Fibroblast of the aortic adventitia (primary cell): ENCODE data around the gene NKIRAS1. TPM values are rescaled to one million over a fixed set of nuclear protein-coding genes. Genes with fewer than 3 reads are reported as not detected.

Experiments used
- DNase-seq: peaks from one replicate; pipeline ENCODE4 v3.0.0-alpha.2; 2010; ENCODE audit warnings: low read depth
- H3K4me3 ChIP-seq: 2 replicates; pipeline ENCODE4 v1.5.1; 2011; ENCODE audit warnings: low read depth, mild to moderate bottlenecking, control low read depth, low read length, moderate library complexity
- total RNA-seq: library from RNA; depleted of rRNA; stranded (reverse); fragments of >200 nt; gene quantifications from 2 replicates; pipeline ENCODE4 v1.2.3, GENCODE V29; 2012; ENCODE audit warnings: low replicate concordance
- TF ChIP-seq, protein P1 (sequence below): IDR thresholded peaks from 2 replicates; pipeline ENCODE4 v1.5.1; 2011; ENCODE audit warnings: mild to moderate bottlenecking, low read length, control low read depth, inconsistent platforms; ENCODE audit not compliant: insufficient read depth

Gene NKIRAS1
- total RNA-seq, 1 donor, result 20.9 TPM

DNA sequence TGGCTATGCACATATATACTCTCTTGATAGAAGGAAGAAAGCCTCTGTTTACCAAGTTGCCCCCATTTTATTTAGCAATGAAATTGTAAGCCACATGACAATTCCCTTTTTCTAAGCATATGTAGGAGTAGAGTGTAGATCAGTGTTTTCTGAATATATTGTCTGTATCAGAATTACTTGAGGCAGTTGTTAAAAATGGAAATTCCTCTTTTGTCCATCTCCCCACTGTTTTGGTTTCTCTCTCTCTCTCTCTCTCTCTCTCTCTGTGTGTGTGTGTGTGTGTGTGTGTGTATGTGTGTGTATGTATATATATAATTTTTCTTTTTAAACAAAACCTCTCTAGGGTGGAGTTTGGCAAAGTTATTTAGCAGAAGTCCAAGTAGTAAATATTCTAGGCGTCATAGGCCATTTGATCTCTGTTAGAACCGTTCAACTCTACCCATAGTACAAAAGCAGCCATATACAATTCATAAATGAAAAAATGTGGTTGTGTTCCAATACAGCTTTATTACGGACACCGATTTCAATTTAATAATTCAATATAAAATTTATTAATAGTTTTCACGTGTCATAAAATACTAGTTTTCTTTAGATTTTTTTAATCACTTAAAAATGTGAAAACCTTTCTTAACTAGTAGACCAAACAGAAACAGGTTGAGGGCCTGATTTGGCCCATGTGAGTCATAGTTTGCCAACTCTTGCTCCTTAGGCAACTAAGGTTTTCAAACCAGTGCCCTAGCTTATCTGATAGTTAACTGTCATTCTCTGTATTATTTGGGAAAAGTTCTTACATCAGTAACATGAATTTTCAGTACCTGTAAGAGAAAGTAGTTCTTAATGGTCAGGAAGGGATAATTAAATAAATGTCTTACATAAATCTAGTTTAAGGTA, 71.2 kb downstream of the NKIRAS1 start:
- TF ChIP-seq, protein P1, sequence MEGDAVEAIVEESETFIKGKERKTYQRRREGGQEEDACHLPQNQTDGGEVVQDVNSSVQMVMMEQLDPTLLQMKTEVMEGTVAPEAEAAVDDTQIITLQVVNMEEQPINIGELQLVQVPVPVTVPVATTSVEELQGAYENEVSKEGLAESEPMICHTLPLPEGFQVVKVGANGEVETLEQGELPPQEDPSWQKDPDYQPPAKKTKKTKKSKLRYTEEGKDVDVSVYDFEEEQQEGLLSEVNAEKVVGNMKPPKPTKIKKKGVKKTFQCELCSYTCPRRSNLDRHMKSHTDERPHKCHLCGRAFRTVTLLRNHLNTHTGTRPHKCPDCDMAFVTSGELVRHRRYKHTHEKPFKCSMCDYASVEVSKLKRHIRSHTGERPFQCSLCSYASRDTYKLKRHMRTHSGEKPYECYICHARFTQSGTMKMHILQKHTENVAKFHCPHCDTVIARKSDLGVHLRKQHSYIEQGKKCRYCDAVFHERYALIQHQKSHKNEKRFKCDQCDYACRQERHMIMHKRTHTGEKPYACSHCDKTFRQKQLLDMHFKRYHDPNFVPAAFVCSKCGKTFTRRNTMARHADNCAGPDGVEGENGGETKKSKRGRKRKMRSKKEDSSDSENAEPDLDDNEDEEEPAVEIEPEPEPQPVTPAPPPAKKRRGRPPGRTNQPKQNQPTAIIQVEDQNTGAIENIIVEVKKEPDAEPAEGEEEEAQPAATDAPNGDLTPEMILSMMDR, result no peak
- no peak for DNase-seq
- no peak overlapping the region for H3K4me3 ChIP-seq

- H3K4me3 ChIP-seq, result no peak overlapping the region
- no peak for DNase-seq
- TF ChIP-seq, protein P1, result no peak
These were observed 72.9 kb downstream of the NKIRAS1 start for GRCh38 chr3:23843869-23844268.

Other genes with a start within 250 kb of the NKIRAS1 start
- 34.6 and 108 TPM in 2 replicates for gene UBE2E1, start 111.0 kb downstream of the NKIRAS1 start, total RNA-seq
- 529 and 2,953 TPM in 2 replicates for gene RPL15, start 142 bp upstream of the NKIRAS1 start, total RNA-seq
- gene NR1D2, start 28.3 kb upstream of the NKIRAS1 start, total RNA-seq, result 53.0 and 77.3 TPM in 2 replicates